GM19468 (cell line): Measurements from ENCODE around the gene TRPM2.
"Not testable (repeated sequence)": the region's sequence is repeated elsewhere in the genome, so short reads cannot be mapped to it uniquely, and the experiment has no call there.

Experiments
- ATAC-seq: cut with Tn5 transposase; IDR thresholded peaks from one replicate; pipeline ENCODE4 v1.9.1; 2021; ENCODE audit warnings: mild to moderate bottlenecking, moderate library complexity, moderate number of reproducible peaks; ENCODE audit not compliant: unreplicated experiment; ENCODE audit errors: extremely low read depth

TRPM2 gene

GRCh38 chr21:44471996-44472395, 118.6 kb downstream of the TRPM2 start:
- ATAC-seq: no peak

DNA sequence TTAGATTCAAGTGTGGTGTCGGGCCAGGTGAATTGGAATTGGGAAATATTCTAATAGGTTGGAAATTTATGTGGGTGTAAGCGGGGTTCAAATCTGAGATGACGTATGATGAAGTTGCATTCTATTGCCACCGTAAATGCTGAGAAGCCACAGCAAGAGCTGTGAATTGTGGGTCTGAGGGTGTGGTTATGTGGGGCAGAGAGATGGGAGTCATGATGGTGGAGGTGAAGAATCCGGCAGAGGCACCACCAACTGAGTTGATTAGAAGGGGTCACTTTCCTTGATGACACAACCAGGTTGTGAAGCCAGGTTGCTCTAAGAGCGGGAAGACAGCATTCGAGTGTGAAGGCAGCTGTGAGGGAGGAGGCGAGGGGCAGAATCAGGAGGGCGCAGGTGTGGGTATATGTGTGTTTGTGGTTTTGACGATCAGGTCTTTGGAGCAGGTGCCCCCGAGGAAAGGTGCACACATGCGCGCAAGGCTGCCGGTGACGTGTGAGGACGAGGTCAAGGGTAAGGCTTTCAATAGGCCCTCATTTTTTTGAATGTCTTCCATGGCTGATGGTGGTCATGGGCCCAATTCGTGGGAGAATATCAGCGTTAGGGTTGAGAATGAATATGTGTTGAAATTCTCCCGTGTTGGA, 120.6 kb downstream of the TRPM2 start:
- ATAC-seq: no peak

- ATAC-seq: no peak
These were observed 121.9 kb downstream of the TRPM2 start for GRCh38 chr21:44475266-44475845.

GRCh38 chr21:44477131-44477530, 123.7 kb downstream of the TRPM2 start:
- ATAC-seq: no peak

GRCh38 chr21:44477712-44478111, 124.3 kb downstream of the TRPM2 start:
- ATAC-seq: no peak

GRCh38 chr21:44478124-44478800, 124.8 kb downstream of the TRPM2 start:
- no peak for ATAC-seq

GRCh38 chr21:44478801-44479167, 125.4 kb downstream of the TRPM2 start:
- ATAC-seq: no peak

DNA sequence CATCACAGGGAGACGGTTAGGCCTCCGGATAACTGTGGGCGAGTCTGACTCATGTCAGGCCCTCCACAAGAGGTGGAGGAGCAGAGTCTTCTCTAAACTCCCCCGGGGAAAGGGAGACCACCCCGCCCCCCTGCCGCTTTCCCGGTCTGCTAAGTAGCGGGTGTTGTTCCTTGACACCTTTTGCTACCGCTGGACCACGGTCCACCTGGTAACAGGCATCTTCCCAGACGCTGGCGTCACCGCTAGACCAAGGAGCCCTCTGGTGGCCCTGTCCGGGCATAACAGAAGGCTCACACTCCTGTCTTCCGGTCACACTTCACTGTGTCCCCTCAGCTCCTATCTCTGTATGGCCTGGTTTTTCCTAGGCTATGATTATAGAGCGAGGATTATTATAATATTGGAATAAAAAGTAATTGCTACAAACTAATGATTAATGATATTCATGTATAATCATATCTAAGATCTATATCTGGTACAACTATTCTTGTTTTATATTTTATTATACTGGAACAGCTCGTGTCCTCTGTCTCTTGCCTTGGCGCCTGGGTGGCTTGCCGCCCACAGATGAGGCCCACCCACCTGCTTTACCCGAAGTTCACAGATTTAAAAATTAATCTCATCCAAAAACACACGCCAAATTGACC, 126.3 kb downstream of the TRPM2 start:
- ATAC-seq: not testable (repeated sequence)

DNA sequence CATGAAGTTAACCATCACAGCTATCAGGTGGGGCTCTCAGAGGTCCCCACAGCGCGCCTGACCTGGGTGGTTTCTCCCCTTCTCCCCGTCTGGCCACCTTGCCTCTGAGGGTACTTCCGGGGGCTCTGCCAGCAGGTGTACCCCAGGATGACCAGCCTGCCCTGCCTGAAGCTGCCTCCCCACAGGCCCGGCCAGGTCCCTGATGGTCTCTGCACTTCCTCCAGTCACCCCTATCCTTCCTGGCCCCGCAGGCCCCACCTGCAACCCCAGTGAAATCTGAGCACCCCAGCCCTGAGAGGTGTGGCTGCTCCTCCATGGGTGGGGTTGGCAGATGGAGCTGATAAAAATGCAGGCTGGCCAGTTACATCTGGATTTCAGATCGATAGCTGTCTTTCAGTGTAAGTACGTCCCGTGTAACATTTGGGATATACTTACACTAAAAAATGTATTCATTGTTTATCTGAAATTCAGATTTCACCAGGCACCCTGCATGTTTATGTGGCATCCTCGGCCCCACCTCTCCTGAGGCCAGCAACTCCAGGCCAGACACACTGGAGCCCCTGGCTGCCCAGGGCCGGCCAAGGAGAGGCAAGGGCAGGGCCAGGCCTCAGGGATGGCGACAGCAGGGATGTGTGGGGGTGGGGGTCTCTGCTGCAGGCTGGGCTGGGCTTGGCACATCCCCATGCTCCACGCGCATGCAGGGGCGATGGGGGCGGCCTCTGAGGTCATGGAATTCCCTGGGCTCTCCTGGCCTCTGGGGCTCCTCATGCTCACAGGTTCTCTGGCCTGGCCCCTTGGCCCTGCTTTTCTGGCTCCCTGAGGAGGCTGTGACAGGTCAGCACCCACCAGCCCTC, 127.0 kb downstream of the TRPM2 start:
- ATAC-seq: no peak

DNA sequence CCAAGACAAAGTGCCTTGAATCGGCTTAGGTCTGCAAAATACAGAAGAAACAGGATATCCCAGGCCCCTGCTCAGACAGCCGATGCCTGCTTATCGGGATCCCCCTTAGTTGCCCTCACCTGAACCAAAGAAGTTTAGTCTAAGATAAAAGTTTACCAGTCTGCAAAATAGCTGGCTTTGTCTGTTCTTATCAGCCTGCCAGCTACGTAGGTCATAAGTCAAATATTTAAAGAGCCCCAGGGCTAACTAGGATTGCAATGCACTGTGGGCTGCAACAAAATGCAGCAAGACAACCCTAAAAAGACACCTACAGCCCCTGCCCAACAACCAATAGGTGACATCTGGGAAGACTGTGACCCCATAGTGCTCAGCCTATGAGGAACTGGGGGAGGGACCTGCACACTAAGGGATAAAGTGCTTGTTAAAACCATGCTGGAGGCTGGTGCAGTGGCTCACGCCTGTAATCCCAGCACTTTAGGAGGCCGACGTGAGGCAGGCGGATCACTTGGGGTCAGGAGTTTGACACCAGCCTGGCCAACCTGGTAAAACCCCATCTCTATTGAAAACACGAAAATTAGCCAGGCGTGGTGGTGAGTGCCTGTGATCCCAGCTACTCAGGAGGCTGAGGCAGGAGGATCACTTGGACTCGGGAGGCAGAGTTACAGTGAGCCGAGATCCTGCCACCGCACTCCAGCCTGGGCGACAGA, 129.3 kb downstream of the TRPM2 start:
- ATAC-seq: no peak

- ATAC-seq: no peak
These were observed 130.1 kb downstream of the TRPM2 start for GRCh38 chr21:44483288-44484237.

GRCh38 chr21:44484498-44485253, 131.3 kb downstream of the TRPM2 start:
- no peak for ATAC-seq

DNA sequence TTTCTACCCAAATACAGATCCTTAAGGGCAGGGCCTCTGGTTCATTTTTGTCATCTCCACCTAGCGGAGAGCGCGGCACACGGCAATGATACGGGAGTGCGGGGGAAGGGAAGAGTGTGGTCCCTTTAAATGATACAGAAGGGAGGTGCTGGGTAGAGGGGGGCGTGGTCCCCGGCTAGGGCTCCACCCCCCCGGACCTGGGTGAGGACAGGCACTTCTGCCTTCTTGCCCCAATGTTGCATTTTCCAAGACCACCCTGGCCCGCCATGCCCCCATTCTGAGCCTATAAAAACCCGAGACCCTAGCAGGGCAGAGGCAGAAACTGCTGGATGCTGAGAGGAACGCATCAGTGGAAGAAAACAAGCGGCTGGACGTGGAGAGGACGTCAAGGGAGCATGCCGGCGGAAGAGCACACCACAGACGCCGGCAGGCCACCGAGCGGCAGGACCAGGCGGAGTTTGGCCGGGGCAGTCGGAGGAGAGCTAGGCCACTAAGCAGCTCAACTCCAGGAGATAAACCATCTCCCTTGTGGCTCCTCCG, 131.9 kb downstream of the TRPM2 start:
- no peak for ATAC-seq

DNA sequence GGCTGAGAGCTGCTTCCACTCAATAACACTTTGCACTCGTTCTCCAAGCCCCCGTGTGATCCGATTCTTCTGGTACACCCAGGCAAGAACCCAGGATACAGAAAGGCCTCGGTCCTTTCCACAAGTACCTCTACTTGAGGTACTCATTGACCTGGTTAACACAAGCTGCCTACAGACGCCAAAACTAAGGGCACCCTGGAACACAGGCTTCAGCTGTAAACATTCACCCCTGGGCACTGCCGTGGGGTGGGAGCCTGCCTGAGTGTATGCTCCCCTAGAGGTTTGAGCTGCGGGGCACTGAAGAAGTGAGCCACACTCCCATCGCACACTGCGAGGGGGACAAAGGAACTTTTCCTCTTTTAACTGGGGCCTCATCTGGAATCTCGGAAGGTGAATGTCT, 132.4 kb downstream of the TRPM2 start:
- no peak for ATAC-seq

- ATAC-seq: no peak
These were observed 132.9 kb downstream of the TRPM2 start for GRCh38 chr21:44486302-44486701.

DNA sequence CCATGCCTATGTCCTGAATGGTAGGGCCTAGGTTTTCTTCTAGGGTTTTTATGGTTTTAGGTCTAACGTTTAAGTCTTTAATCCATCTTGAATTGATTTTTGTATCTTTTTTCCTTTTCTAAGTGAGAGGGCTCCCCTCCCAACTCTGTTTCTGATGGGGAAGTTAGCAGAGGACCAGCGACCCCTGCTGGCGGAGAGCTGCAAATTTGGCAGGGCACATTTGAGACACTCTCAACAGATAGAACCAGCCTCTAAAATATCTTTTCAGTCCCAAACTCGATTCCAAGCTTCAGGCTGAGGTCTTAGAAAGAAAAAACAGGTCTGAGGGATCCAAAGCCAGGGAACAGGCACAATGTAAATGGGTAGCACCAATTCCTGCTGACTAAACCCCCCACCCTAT, 134.4 kb downstream of the TRPM2 start:
- no peak for ATAC-seq

DNA sequence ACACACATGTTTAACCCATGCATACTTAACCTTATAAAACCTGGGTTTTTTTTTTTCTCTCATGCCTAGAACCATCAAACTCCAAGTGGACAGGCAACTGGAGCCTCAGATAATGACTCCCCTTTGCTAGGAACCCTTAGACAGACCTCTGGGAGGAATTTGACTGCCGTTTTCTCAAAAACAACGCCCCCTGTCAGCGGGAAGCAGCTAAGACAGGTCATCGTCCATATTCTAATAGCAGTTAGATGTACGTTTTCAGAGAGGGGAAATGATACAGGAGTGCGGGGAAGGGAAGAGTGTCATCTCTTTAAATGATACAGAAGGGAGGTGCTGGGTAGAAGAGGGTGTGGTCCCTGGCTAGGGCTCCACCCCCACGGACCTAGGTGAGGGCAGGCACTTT, 136.5 kb downstream of the TRPM2 start:
- no peak for ATAC-seq

DNA sequence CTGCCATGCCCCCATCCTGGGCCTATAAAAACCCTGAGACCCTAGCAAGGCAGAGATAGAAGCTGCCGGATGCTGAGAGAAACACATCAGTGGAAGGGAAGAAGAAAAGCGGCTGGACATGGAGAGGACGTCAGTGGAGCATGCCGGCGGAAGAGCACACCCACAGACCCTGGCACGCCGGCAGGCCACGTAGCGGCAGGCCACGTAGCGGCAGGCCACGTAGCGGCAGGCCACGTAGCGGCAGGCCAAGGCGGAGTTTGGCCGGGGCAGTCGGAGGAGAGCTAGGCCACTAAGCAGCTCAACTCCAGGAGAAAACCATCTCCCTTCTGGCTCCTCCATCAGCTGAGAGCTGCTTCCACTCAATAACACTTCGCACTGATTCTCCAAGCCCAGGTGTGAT, 137.0 kb downstream of the TRPM2 start:
- no peak for ATAC-seq
